CD14-positive monocyte (primary cell): ENCODE results near the gene FALEC. TPM values are rescaled to one million over a fixed set of nuclear protein-coding genes. Genes with fewer than 3 reads are reported as not detected.
"Not testable (repeated sequence)": the region's sequence is repeated elsewhere in the genome, so short reads cannot be mapped to it uniquely, and the experiment has no call there.

Experiments used
- DNase-seq, 3 donors: peaks; one replicate each; pipeline ENCODE4 v3.0.0-alpha.2; 2011 to 2022
- H2AFZ ChIP-seq: 2 replicates; pipeline ENCODE4 v1.6.0; 2012; ENCODE audit warnings: mild to moderate bottlenecking, low read depth, low read length, inconsistent platforms; ENCODE audit not compliant: insufficient read depth, poor library complexity, severe bottlenecking
- H3K27ac ChIP-seq, 2 donors: 1 replicate in 1 of 2; 2 replicates in 1 of 2; pipeline ENCODE4 v1.5.1; 2012 to 2013; ENCODE audit warnings: low read length in 2 of 2, control low read depth in 1 of 2, inconsistent platforms in 1 of 2, low read depth in 1 of 2, mild to moderate bottlenecking in 1 of 2
- H3K27me3 ChIP-seq, 2 donors: one replicate each; pipeline versions ENCODE4 v1.6.0 to v1.6.1; 2011 to 2013; ENCODE audit warnings: low read length in 2 of 2; ENCODE audit not compliant: control insufficient read depth in 2 of 2, insufficient read depth in 2 of 2
- H3K36me3 ChIP-seq, 2 donors: replicated peaks in 1 of 2; 1 replicate in 1 of 2; 2 replicates in 1 of 2; pipeline versions ENCODE4 v1.5.1 to v1.6.1; 2012 to 2013; ENCODE audit warnings: low read length in 2 of 2, control low read depth in 1 of 2, inconsistent platforms in 1 of 2, mild to moderate bottlenecking in 1 of 2; ENCODE audit not compliant: insufficient read depth in 2 of 2, control insufficient read depth in 1 of 2
- H3K4me1 ChIP-seq, 2 donors: 1 replicate in 1 of 2; 2 replicates in 1 of 2; pipeline versions ENCODE4 v1.5.1 to v1.6.1; 2012 to 2013; ENCODE audit warnings: low read length in 2 of 2, control low read depth in 1 of 2, inconsistent platforms in 1 of 2, mild to moderate bottlenecking in 1 of 2, moderate library complexity in 1 of 2; ENCODE audit not compliant: insufficient read depth in 2 of 2, control insufficient read depth in 1 of 2
- H3K4me2 ChIP-seq: replicated peaks from 2 replicates; pipeline ENCODE3; 2012; ENCODE audit warnings: low read length, moderate library complexity, mild to moderate bottlenecking; ENCODE audit not compliant: poor library complexity, severe bottlenecking; ENCODE audit errors: extremely low read depth
- H3K4me3 ChIP-seq, 3 experiments: fragments of 200-600 bp in 1 of 3; sonication (generic) in 1 of 3; replicated peaks in 1 of 3; 1 replicate in 2 of 3; 2 replicates in 1 of 3; pipeline ENCODE4 v1.5.1; 2011 to 2013; ENCODE audit warnings: low read length in 3 of 3, mild to moderate bottlenecking in 3 of 3, control low read depth in 2 of 3, low read depth in 2 of 3, inconsistent platforms in 1 of 3, moderate library complexity in 1 of 3
- H3K79me2 ChIP-seq: 2 replicates; pipeline ENCODE4 v1.6.0; 2012; ENCODE audit warnings: mild to moderate bottlenecking, control low read depth, inconsistent platforms, low read length, moderate library complexity; ENCODE audit not compliant: insufficient read depth
- H3K9ac ChIP-seq: 2 replicates; pipeline ENCODE4 v1.6.0; 2017; ENCODE audit warnings: low read length, mild to moderate bottlenecking; ENCODE audit not compliant: insufficient read depth, poor library complexity, severe bottlenecking
- H3K9me3 ChIP-seq, 2 donors: replicated peaks in 1 of 2; 1 replicate in 1 of 2; 2 replicates in 1 of 2; pipeline versions ENCODE4 v1.5.1 to v1.6.1; 2012 to 2013; ENCODE audit warnings: low read length in 2 of 2, control low read depth in 1 of 2; ENCODE audit not compliant: control insufficient read depth in 1 of 2, insufficient read depth in 1 of 2
- H4K20me1 ChIP-seq: 2 replicates; pipeline ENCODE4 v1.6.0; 2012; ENCODE audit warnings: mild to moderate bottlenecking, low read length, control low read depth, moderate library complexity; ENCODE audit not compliant: insufficient read depth
- H3K27ac Mint-ChIP-seq, 7 donors: one replicate each; pipeline ENCODE4 v1.8.0; 2020; ENCODE audit warnings: mild to moderate bottlenecking in 7 of 7, mixed read lengths in 7 of 7, moderate library complexity in 6 of 7, inconsistent platforms in 2 of 7
- H3K27me3 Mint-ChIP-seq, 3 donors: one replicate each; pipeline ENCODE4 v1.8.0; 2021 to 2022; ENCODE audit warnings: low read depth in 3 of 3, mild to moderate bottlenecking in 3 of 3, mixed read lengths in 3 of 3, moderate library complexity in 3 of 3, inconsistent platforms in 1 of 3
- H3K36me3 Mint-ChIP-seq, 2 donors: one replicate each; pipeline ENCODE4 v1.8.0; 2020; ENCODE audit warnings: mixed read lengths in 2 of 2, inconsistent platforms in 1 of 2, mild to moderate bottlenecking in 1 of 2
- H3K4me1 Mint-ChIP-seq: one replicate; pipeline ENCODE4 v1.8.0; 2020; ENCODE audit warnings: mild to moderate bottlenecking, mixed read lengths
- H3K4me3 Mint-ChIP-seq, 2 donors: one replicate each; pipeline ENCODE4 v1.8.0; 2020; ENCODE audit warnings: mild to moderate bottlenecking in 2 of 2, mixed read lengths in 2 of 2, moderate library complexity in 1 of 2
- H3K9me3 Mint-ChIP-seq, 7 donors: one replicate each; pipeline ENCODE4 v1.8.0; 2020 to 2022; ENCODE audit warnings: mixed read lengths in 7 of 7, mild to moderate bottlenecking in 6 of 7, moderate library complexity in 6 of 7, inconsistent platforms in 2 of 7
- WGBS: methylation state at CpG from one replicate; pipeline ENCODE4 v1.1.5; 2013; ENCODE audit warnings: missing lambda C conversion rate; ENCODE audit not compliant: insufficient coverage; 5-methylcytosine and 5-hydroxymethylcytosine counted together
- intact Hi-C, 2 donors: fragments of 100-400 bp; cut with micrococcal nuclease; formaldehyde crosslinking; loops; one replicate each; pipeline versions ENCODE4 v1.15.0 to v1.15.1; 2023
- polyA plus RNA-seq, 3 donors: library from polyadenylated mRNA; depleted of rRNA in 1 of 3; unstranded in 2 of 3; stranded (reverse) in 1 of 3; fragments of 300-500 nt in 2 of 3; fragments of >200 nt in 1 of 3; fragmentation: Illumina TruSeq in 2 of 3; gene quantifications; 1 replicate in 2 of 3; 2 replicates in 1 of 3; pipeline ENCODE4 v1.2.3, GENCODE V29; 2012 to 2021
- TF ChIP-seq, protein P1 (sequence below): fragments of 200-600 bp; IDR thresholded peaks from one replicate; pipeline ENCODE4 v1.8.0; 2022; ENCODE audit warnings: antibody characterized with exemption, mild to moderate bottlenecking

Gene FALEC
- polyA plus RNA-seq, 3 donors, result not detected

DNA sequence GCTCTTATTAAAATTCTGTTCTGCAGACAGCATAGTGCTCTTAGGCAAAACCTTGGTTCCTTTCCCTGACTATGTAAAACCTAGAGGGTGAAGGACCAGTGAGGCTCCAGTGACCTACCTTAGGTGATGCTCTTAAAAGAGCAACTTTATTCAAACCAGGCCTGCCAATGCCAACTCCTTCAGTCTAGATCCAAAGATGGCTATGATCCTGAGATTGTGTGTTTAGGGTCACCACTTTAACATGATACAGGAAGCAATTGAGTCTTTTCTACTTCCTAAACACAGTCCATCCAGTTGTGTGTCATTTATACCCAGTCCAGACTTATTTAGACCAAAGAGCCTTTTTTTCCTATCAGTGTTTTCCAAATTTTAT is 53.0 kb downstream of the FALEC start:
- DNase-seq, result peak in 2 of 3 donors; percentile 27 to 36
- intact Hi-C loops, result no loop called here
- no peak overlapping the region for H2AFZ ChIP-seq
- TF ChIP-seq, protein P1, sequence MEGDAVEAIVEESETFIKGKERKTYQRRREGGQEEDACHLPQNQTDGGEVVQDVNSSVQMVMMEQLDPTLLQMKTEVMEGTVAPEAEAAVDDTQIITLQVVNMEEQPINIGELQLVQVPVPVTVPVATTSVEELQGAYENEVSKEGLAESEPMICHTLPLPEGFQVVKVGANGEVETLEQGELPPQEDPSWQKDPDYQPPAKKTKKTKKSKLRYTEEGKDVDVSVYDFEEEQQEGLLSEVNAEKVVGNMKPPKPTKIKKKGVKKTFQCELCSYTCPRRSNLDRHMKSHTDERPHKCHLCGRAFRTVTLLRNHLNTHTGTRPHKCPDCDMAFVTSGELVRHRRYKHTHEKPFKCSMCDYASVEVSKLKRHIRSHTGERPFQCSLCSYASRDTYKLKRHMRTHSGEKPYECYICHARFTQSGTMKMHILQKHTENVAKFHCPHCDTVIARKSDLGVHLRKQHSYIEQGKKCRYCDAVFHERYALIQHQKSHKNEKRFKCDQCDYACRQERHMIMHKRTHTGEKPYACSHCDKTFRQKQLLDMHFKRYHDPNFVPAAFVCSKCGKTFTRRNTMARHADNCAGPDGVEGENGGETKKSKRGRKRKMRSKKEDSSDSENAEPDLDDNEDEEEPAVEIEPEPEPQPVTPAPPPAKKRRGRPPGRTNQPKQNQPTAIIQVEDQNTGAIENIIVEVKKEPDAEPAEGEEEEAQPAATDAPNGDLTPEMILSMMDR, result no peak
- Mint-ChIP-seq H3K4me3 (peak overlapping the region; percentile 67 to 82), H3K27ac (peak overlapping the region; percentile 91 to 93 (median 92)), H3K4me1 (peaks cover 92% of the 10 kb centered on the region), H3K9me3 (peaks cover 0 to 2% (median 0%) of the 10 kb centered on the region in 7 donors), H3K27me3 (peaks cover 0 to 5% (median 0%) of the 10 kb centered on the region in 3 donors), H3K36me3 (peaks cover 47 to 74% of the 10 kb centered on the region in 2 donors)
- no peaks in the 10 kb centered on the region for H3K9me3 ChIP-seq
- peak overlapping the region in 2 of 3 experiments; percentile 28 to 69 for H3K4me3 ChIP-seq
- H3K9ac ChIP-seq, result peak overlapping the region; percentile 35
- H3K36me3 ChIP-seq, result peaks cover 21 to 42% of the 10 kb centered on the region in 2 donors
- no peaks in the 10 kb centered on the region for H3K27me3 ChIP-seq
- peak overlapping the region; percentile 66 to 75 for H3K27ac ChIP-seq
- H3K79me2 ChIP-seq, result peaks cover 97% of the 10 kb centered on the region
- H3K4me2 ChIP-seq, result peak overlapping the region; percentile 76
- peaks cover 75 to 100% of the 10 kb centered on the region in 2 donors for H3K4me1 ChIP-seq
- peaks cover 98% of the 10 kb centered on the region for H4K20me1 ChIP-seq

DNA sequence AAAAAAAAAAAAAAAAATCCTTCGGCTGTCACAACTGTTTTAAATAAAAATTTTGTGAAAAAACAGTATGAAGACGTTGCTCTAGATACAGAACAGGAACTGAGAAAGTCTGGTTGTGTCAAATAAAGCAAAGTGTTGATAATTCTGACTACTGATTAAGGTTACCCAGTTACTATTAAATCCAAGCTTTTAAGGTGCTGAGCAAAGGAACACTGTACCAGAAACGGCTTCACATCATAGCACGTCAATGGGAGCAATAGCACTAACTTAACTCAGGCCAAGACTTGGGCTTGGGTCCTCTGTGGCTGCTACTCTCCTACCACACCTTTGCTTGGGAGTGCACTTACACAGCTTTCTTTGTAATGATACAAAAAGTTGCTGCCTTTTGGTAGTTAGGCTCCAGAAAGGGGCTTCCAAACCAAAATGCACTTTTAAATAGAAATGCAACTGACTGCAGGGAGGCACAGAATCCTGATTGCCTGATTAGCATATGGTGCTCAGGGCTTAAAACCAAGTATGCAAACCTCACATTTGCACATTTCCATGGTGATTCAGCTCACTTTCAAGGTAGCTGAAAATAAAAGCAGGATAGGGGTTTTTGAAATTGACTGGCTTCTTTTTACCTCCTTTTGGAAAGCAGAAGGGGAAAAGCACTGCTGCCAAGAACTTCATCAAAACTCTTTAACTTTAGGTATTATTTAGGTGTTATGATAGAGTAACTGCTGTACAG is 57.5 kb downstream of the FALEC start:
- H3K9ac ChIP-seq, result no peak overlapping the region
- H3K4me1 ChIP-seq, result peaks cover 53 to 81% of the 10 kb centered on the region in 2 donors
- DNase-seq, result peak in 1 of 3 donors; percentile 18
- Mint-ChIP-seq H3K4me3 (peak overlapping the region; percentile 39 to 69), H3K36me3 (peaks cover 72 to 89% of the 10 kb centered on the region in 2 donors), H3K9me3 (peaks cover 3 to 14% (median 6%) of the 10 kb centered on the region in 7 donors), H3K27ac (peak overlapping the region; percentile 54 to 80 (median 78)), H3K4me1 (peaks cover 74% of the 10 kb centered on the region), H3K27me3 (peaks cover 0 to 15% (median 2%) of the 10 kb centered on the region in 3 donors)
- H2AFZ ChIP-seq, result no peak overlapping the region
- H4K20me1 ChIP-seq, result peaks cover 100% of the 10 kb centered on the region
- TF ChIP-seq, protein P1, result no peak
- intact Hi-C loops, result no loop called here
- H3K79me2 ChIP-seq, result peaks cover 100% of the 10 kb centered on the region
- WGBS, result 90% methylated on average over 2 of the region's 4 CpGs
- no peak overlapping the region for H3K27ac ChIP-seq
- H3K4me3 ChIP-seq, result peak overlapping the region in 1 of 3 experiments; percentile 100
- no peaks in the 10 kb centered on the region for H3K27me3 ChIP-seq
- peak overlapping the region; percentile 47 for H3K4me2 ChIP-seq
- no peaks in the 10 kb centered on the region for H3K9me3 ChIP-seq
- peaks cover 60 to 82% of the 10 kb centered on the region in 2 donors for H3K36me3 ChIP-seq

GRCh38 chr1:150573648-150574071 is 58.1 kb downstream of the FALEC start:
- H2AFZ ChIP-seq, result not testable (repeated sequence)

More at GRCh38 chr1:150573648-150574071, 58.1 kb downstream of the FALEC start:
- H3K36me3 ChIP-seq, result peaks cover 60 to 87% of the 10 kb centered on the region in 2 donors
- H3K36me3 Mint-ChIP-seq, result peaks cover 77 to 95% of the 10 kb centered on the region in 2 donors
- 89% methylated on average over 9 of the region's 13 CpGs for WGBS
- H3K9me3 ChIP-seq, H3K9ac ChIP-seq, intact Hi-C loops, H3K27me3 ChIP-seq, H3K27ac ChIP-seq, DNase-seq: not testable (repeated sequence)
- peaks cover 100% of the 10 kb centered on the region for H3K79me2 ChIP-seq
- H3K4me2 ChIP-seq, result peak overlapping the region; percentile 47
- H3K4me1 ChIP-seq, result peaks cover 47 to 75% of the 10 kb centered on the region in 2 donors
- H3K4me3 ChIP-seq, result peak overlapping the region in 1 of 3 experiments; percentile 100
- H3K27me3 Mint-ChIP-seq, result peaks cover 0 to 16% (median 2%) of the 10 kb centered on the region in 3 donors
- peak overlapping the region; percentile 39 to 69 for H3K4me3 Mint-ChIP-seq
- peaks cover 69% of the 10 kb centered on the region for H3K4me1 Mint-ChIP-seq
- peaks cover 5 to 16% (median 11%) of the 10 kb centered on the region in 7 donors for H3K9me3 Mint-ChIP-seq
- H4K20me1 ChIP-seq, result peaks cover 100% of the 10 kb centered on the region
- H3K27ac Mint-ChIP-seq, result peak overlapping the region; percentile 50 to 80 (median 78)
